ENCODE measurements around the gene HYAL1.
"Not testable (repeated sequence)": the region's sequence is repeated elsewhere in the genome, so short reads cannot be mapped to it uniquely, and the experiment has no call there.

The HYAL1 gene

GRCh38 chr3:50264383-50264963, 38.9 kb downstream of the HYAL1 start:
- no peak for TF ChIP-seq CTCF (IDR thresholded peaks at IDR 0.05; ENCODE audit: unreplicated experiment in 3 of 3)
- H3K27ac Mint-ChIP-seq = peak overlapping the region; percentile 97 to 99 (median 99)
- peaks cover 69% of the 10 kb centered on the region for H3K4me1 Mint-ChIP-seq
- H3K9me3 Mint-ChIP-seq = no peaks in the 10 kb centered on the region
- no peaks in the 10 kb centered on the region for H3K27me3 Mint-ChIP-seq (ENCODE audit: low read depth)
- H3K4me3 Mint-ChIP-seq = peak overlapping the region; percentile 61 to 74 (median 62)
- no peaks in the 10 kb centered on the region for H3K36me3 Mint-ChIP-seq (ENCODE audit: low read depth)

DNA sequence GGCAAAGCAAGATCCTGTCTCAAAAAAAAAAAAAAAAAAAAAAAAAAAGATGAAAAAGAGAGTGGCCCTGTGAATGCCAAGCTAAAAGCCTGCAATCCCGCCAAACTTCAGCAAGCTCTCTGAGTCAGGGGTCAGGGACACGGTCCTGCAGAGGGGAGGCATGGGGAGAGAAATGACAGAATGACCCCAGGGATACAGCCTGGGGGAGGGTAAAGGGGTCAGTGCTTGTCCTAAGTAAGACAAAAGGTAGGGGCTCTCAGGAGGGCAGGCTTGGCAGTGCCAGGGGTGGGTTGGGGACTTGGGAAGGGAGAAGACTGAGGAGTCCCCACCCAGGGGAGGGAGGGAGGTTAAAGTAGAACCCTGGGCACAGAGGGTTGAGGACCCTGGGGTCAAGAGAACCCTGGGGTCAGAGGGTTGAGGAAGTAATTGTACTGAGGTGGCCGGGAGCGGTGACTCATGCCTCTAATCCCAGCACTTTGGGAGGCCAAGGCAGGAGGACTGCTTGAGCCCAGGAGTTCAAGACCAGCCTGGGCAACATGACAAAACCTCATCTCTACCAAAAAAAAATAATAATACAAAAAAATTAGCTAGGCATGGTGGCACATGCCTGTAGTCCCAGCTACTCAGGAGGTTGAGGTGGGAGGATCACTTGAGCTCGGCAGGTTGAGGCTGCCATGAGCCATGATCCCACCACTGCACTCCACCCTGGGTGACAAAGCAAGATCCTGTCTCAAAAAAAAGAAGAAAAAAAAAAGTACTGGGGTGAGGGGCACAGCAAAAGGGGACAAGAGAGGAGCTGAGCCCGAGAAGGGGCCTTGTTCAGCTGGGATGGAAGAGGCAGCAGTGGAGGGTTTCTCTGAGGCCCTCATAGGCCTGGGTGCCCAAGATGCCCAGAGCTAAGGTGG, 39.6 kb downstream of the HYAL1 start:
- peaks cover 71% of the 10 kb centered on the region for H3K4me1 Mint-ChIP-seq
- H3K9me3 Mint-ChIP-seq = no peaks in the 10 kb centered on the region
- peak overlapping the region; percentile 61 to 65 (median 62) for H3K4me3 Mint-ChIP-seq
- H3K27ac Mint-ChIP-seq = peak overlapping the region; percentile 97 to 99 (median 99)
- H3K36me3 Mint-ChIP-seq (ENCODE audit: low read depth) = no peaks in the 10 kb centered on the region
- H3K27me3 Mint-ChIP-seq (ENCODE audit: low read depth) = no peaks in the 10 kb centered on the region
- TF ChIP-seq CTCF (IDR thresholded peaks at IDR 0.05; ENCODE audit: unreplicated experiment in 3 of 3) = no peak

- Mint-ChIP-seq H3K4me1 (peaks cover 70% of the 10 kb centered on the region), H3K27ac (peak overlapping the region; percentile 97 to 99 (median 99)), H3K9me3 (no peaks in the 10 kb centered on the region), H3K27me3 (ENCODE audit: low read depth) (no peaks in the 10 kb centered on the region), H3K36me3 (ENCODE audit: low read depth) (no peaks in the 10 kb centered on the region), H3K4me3 (peak overlapping the region; percentile 5 to 59 (median 59))
- no peak for TF ChIP-seq CTCF (IDR thresholded peaks at IDR 0.05; ENCODE audit: unreplicated experiment in 3 of 3)
These were observed 40.6 kb downstream of the HYAL1 start for GRCh38 chr3:50262778-50263177.

- Mint-ChIP-seq H3K27ac (peak overlapping the region; percentile 97 to 99 (median 99)), H3K4me1 (peaks cover 69% of the 10 kb centered on the region), H3K4me3 (peak overlapping the region in 2 of 3 experiments; percentile 59)
- H3K27me3 Mint-ChIP-seq (ENCODE audit: low read depth); H3K36me3 Mint-ChIP-seq (ENCODE audit: low read depth); H3K9me3 Mint-ChIP-seq: not testable (repeated sequence)
These were observed 41.2 kb downstream of the HYAL1 start for GRCh38 chr3:50262200-50262599.

- Mint-ChIP-seq H3K27ac (peak overlapping the region; percentile 97 to 99 (median 99)), H3K27me3 (ENCODE audit: low read depth) (no peaks in the 10 kb centered on the region), H3K4me1 (peaks cover 63% of the 10 kb centered on the region), H3K9me3 (no peaks in the 10 kb centered on the region), H3K36me3 (ENCODE audit: low read depth) (peaks cover 11% of the 10 kb centered on the region), H3K4me3 (peak overlapping the region; percentile 74 to 86 (median 80))
- no peak for TF ChIP-seq CTCF (IDR thresholded peaks at IDR 0.05; ENCODE audit: unreplicated experiment in 3 of 3)
These were observed 41.9 kb downstream of the HYAL1 start for GRCh38 chr3:50261505-50261904.

- peak overlapping the region; percentile 97 to 99 (median 99) for H3K27ac Mint-ChIP-seq
- peaks cover 60% of the 10 kb centered on the region for H3K4me1 Mint-ChIP-seq
These were observed 42.4 kb downstream of the HYAL1 start for GRCh38 chr3:50260942-50261441.

More at GRCh38 chr3:50260942-50261441, 42.4 kb downstream of the HYAL1 start:
- no peaks in the 10 kb centered on the region for H3K9me3 Mint-ChIP-seq
- peaks cover 16% of the 10 kb centered on the region for H3K36me3 Mint-ChIP-seq (ENCODE audit: low read depth)
- H3K27me3 Mint-ChIP-seq (ENCODE audit: low read depth) = no peaks in the 10 kb centered on the region
- peak overlapping the region; percentile 74 to 86 (median 80) for H3K4me3 Mint-ChIP-seq
- no peak for TF ChIP-seq CTCF (IDR thresholded peaks at IDR 0.05; ENCODE audit: unreplicated experiment in 3 of 3)

Measured in nephron (organoid).